KOPT-K1 (cell line): ENCODE measurements around the gene ZNF280A.

Source experiments
- H3K27ac ChIP-seq: fragments of 200-600 bp; sonication (generic); 2 replicates; pipeline ENCODE4 v1.5.1; 2016; ENCODE audit warnings: antibody characterized with exemption, mild to moderate bottlenecking, low read depth, low read length; ENCODE audit not compliant: poor library complexity, severe bottlenecking
- H3K36me3 ChIP-seq: fragments of 200-600 bp; sonication (generic); 2 replicates; pipeline ENCODE4 v1.5.1; 2017; ENCODE audit warnings: antibody characterized with exemption, mild to moderate bottlenecking, low read length, moderate library complexity; ENCODE audit not compliant: insufficient read depth
- H3K9me3 ChIP-seq: fragments of 200-600 bp; sonication (generic); 2 replicates; pipeline ENCODE4 v1.5.1; 2017; ENCODE audit warnings: antibody characterized with exemption, low read length, mild to moderate bottlenecking; ENCODE audit not compliant: insufficient read depth, poor library complexity, severe bottlenecking

Gene ZNF280A, protein sequence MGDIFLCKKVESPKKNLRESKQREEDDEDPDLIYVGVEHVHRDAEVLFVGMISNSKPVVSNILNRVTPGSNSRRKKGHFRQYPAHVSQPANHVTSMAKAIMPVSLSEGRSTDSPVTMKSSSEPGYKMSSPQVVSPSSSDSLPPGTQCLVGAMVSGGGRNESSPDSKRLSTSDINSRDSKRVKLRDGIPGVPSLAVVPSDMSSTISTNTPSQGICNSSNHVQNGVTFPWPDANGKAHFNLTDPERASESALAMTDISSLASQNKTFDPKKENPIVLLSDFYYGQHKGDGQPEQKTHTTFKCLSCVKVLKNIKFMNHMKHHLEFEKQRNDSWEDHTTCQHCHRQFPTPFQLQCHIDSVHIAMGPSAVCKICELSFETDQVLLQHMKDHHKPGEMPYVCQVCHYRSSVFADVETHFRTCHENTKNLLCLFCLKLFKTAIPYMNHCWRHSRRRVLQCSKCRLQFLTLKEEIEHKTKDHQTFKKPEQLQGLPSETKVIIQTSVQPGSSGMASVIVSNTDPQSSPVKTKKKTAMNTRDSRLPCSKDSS

DNA sequence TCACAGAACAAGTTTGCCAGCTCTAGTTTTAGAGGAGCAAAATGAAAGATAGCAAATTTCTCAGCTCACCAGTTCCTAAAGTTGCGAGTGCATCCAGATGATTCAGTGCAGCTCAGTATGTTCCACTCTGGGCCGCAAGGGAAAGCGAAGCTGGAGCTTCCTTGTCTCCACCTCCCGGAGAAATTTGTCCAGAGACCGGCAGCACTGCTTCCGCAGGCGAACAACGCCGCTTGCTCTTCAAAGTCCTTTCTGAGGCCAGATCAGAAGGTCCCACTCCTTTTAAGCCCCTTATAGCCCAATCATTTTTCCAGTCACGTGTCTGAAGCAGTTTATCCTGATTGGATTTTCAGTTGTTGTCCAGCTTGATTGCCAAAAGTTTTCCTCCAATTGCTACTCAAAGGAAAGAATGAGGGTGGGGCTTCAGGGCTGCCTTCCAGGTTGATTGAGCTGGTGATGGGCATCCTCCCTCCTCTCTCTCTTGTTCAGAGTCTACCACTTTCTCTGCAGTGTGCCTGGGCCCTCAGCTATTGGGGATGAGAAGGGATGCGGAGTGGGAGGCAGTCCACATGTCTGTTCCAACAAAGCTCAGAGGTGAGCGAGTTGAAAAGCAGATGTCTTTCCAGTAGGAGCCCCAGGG lies at the start of gene ZNF280A:
Gene ZNF280A (minus strand): TSS at position 251 of the 637 bp plus-strand sequence. CDS start 4,640 bp downstream, outside the sequence.
- H3K27ac ChIP-seq: no peak within 1 kb of the TSS
- H3K36me3 ChIP-seq: no peaks in the 10 kb centered on the region
- no peaks in the 10 kb centered on the region for H3K9me3 ChIP-seq

DNA sequence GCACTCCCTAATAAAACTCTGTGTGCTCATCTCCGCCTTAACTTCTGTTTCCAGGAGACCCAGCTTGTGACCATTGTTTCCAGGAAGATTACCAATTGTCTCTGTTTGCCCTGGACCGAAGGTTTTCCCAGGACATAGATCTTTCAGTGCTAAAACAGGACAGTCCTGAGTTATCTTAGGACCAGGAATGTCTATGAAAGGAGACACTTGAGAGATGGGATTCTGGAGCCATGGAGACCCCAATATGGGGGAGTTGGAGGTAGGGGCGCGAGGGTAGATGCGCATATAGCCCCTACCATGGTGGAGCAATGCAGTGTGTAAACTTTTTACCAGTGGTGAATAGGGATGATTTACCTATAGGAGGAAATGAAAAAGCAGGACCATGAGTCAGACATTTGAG lies 49.1 kb upstream of the ZNF280A start:
- no peak overlapping the region for H3K27ac ChIP-seq
- H3K36me3 ChIP-seq: no peaks in the 10 kb centered on the region
- H3K9me3 ChIP-seq: no peaks in the 10 kb centered on the region

DNA sequence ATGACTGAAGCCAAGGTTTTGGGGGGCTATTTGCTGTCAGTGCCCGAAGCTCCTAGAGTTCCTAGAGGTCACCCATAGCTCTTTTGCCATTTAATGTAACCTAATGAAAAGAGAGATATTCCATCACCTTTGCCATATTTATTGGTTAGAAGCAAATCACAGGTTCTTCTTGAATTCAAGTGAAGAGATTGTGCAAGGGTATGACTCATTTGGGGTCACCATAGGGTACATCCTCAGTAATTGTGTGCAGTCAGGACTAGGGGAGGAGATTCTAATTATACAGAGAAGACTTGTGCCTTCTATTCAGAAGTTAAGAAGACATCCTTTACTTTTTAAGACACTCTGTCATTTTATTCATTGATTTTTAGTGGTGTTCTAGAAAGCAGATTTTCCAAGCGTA lies 45.9 kb upstream of the ZNF280A start:
- H3K36me3 ChIP-seq: no peaks in the 10 kb centered on the region

DNA sequence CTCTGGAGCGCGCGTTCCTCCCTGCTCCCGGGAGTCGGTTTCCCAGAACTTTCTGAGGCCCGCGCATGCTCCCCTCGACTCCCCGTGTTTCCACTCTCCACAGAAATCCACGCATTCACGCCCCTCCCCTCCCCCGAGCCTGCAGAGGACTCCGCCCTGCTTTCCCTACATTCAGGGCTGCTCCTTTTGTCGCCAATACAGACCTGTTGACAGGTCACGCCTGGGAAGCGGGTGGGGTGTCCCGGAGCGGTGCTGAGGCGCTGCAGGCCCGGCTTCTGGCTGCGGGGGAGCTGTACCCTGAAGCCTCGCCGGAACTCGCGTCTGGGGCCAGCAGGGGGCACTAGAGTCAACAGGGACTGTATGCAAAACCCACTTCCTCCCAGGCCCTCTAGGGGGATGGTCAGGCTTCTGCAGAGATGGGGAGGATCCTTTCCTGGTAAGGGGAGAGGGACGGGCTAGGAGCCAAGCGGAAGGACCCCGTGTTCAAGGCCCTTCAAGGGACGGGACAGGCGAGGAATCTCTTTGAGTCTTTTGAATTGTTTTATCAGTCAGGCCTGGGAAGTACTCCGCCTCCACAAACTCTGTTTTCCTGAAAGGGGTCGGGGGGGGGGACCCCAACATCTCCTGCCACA lies 39.0 kb upstream of the ZNF280A start, which contains the start of gene PRAME:
Gene PRAME (minus strand): TSS at position 294 of the 632 bp plus-strand sequence. CDS start 2,433 bp downstream, outside the sequence.
- Histone ChIP-seq H3K9me3 (no peaks in the 10 kb centered on the region), H3K27ac (no peak within 1 kb of the TSS), H3K36me3 (no peaks in the 10 kb centered on the region)

More for the DNA sequence above, 45.9 kb upstream of the ZNF280A start:
- no peak overlapping the region for H3K27ac ChIP-seq
- H3K9me3 ChIP-seq: no peaks in the 10 kb centered on the region

DNA sequence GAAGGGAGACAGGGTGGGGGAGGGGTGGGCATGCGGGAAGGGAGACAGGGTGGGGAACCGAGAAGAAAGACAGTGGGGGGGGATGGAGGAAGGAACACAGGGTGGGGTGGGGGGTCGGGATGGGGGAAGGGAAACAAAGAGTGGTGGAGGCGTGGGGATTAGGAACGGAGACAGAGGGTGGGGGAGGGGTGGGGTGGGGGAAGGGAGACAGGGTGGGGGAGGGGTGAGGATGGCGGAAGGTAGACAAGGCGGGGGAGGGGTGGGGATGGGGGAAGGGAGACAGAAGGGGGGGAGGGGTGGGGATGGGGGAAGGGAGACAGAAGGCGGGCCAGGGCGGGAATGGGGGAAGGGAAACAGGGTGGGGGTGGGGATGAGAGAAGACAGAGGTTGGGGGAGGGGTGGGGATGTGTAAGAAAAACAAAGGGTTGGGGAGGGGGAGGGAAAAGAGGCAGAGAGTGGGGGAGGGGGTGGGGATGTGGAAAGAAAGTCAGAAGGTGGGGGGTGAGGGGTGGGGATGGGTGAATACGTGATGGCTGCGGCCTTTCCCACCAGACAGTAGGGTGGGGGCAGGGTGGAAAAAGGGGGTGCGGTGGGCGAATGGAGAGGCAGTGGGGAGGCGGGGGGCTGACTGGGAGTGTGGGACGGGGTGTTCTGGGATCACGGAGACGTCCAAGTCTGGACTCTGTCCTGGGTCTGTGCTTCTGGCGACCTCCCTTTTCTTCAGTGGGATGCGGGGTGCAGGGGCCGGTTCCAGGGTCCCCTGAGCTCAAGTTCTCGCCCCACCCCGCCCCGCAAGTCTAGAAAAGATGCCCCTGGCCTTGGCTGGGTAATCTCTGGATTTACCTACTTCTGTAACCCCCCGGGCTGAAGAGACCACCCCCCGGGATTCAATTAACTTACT lies 38.3 kb upstream of the ZNF280A start:
- H3K27ac ChIP-seq: no peak overlapping the region

DNA sequence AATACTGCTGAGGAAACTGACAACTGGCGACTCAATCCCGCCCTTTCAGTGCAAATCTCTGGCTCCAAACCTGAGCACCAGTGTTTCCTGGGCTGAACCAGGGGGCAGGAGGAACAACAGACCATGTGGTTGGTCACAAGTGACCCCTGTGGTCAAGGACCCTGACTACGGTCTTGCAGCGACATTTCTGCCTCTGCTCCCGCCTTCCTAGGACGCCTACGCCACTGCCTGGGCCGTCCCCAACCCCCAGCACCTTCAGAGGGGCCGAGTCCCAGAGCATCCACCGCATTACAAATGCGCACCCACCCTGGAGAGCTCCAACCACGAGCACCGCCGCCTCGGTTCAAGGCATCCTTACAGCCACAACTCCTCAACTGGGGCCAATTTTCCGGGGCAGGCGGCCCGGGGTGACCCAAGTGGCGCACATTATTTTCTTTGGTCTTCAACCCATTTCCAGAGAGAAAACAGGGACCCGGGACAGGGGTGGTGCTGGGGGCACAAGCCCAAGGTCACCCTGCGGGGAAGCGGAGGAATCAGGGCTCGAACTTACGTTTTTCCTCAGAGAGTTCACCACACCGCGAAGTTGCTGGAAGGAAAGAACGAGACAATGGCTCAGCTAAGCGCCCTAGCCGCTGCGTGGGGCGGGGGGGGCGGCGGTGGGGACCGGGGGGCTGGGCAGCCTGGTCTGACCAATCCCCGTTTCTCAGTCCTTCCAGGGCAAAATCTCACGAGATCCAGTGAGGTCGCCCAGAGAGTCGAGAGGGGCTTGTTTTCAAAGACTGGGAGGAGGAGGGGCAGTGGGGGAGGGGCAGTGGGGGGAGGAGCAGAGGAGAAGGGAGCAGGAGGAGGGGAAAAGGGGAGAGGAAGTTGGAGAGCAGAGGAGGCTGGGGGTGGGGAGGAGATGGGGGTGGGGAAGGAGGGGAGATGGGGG lies 37.2 kb upstream of the ZNF280A start:
- H3K36me3 ChIP-seq: no peaks in the 10 kb centered on the region
- no peaks in the 10 kb centered on the region for H3K9me3 ChIP-seq
- H3K27ac ChIP-seq: no peak overlapping the region

More for the DNA sequence above, 38.3 kb upstream of the ZNF280A start:
- no peaks in the 10 kb centered on the region for H3K9me3 ChIP-seq
- H3K36me3 ChIP-seq: no peaks in the 10 kb centered on the region

DNA sequence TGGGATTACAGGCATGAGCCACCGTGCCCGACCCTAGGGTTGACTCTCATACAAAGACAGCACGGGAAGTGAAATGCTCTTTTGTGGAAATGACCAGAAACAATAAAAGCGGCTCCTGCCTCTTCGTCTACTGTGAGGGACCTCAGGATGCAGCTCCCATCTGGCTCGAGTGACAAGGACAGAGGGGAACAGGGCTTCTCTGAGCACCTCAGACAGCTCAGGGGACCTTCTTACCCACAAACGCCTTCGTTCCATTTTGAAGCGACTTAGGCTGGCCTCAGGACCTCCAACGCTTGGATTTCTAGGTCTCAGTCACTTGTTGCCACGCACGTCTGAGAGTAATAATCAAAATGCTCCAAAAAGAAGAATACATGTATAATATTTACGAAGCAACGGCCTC lies 36.5 kb upstream of the ZNF280A start:
- Histone ChIP-seq H3K27ac (no peak overlapping the region), H3K36me3 (no peaks in the 10 kb centered on the region), H3K9me3 (no peaks in the 10 kb centered on the region)

DNA sequence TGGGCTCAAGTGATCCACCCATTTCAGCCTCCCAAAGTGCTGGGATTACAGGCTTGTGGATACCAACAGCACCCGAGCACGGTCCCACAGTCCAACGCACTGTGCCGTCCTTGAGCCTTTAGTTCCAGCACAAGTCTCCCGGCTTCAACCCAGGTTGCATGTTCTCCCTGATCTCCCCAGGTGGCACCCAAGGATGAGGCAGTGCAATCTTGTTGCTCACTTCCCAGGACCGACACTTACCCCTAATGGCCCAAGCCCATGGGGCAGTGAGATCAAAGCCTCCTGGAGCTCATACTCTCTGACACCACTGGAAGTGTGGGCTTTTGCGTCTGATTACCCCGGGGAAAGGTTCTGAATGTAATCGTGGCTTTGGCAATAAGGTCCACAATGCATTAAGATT lies 35.5 kb upstream of the ZNF280A start:
- Histone ChIP-seq H3K9me3 (no peaks in the 10 kb centered on the region), H3K27ac (no peak overlapping the region), H3K36me3 (no peaks in the 10 kb centered on the region)

DNA sequence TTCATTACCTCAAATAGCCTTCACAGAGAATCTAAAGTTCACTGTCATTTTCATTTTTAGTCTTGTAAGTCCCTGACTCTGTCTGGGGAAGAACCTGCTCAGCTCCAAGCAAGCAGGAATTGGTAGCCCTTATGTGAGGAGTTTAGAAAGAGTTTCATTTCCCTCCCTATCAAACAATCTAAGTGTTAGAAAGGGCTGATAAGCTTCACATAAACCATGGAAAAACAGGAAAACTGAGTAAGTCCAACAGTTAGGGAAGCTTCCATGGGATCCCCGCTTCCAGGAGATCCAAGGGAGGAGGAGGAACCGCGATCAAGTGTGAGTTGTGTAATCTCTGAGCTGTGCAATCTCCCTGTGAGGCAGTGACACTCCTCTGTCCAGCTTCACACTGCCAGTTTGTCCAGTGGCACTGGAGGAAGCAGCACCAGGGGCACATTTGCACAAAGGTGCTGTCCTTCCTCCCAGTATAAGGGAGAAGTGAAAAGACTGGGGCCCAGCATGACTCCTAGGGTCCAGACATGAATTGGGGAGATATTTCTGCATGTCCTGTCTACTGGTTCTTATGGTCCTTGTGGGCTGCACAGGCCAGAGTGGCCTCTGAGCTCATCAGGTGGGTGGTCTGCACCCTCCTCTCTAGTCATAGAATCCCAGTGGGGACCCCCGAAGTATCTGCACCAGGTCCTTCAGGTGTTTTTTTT lies 34.7 kb upstream of the ZNF280A start:
- Histone ChIP-seq H3K27ac (no peak overlapping the region), H3K36me3 (no peaks in the 10 kb centered on the region), H3K9me3 (no peaks in the 10 kb centered on the region)

DNA sequence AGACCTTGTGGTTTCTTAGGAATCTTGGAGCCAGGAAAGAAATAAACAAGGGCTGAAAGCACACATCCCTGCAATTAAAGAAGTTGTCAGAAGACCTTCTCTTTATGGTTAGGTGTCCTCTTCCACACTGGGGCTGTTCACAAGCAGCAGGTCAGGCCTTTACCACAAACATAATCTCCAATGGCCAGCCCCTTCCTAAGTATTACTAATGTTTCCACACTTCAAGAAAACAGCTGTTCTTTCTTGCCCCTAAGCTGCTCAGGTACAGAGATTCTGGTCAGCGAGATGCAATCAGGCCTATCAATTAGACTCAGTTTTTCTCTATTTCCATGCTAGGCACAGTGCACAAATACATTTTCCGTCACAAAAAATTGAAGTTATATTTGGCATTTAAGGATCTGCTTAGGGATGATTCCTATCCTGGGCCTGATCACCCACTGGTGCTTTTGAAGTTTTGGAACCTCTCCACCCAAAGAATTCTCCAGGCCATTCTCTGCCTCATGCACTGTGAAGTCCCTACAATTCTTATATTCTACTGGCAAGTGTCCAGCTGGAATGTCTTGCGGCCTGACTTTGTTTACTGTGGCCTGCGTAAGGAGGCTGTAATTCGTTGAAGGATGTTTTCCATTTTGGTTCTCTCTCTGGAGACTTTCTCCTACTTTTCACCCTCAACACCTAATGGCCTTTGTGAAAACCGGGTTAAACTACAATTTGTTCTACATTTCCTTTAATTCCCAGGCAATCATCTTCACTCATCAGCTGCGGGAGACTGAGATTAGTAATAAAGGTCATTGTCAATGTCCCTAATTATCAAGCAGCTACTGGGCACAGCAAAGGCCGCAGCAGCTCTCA lies 33.9 kb upstream of the ZNF280A start:
- Histone ChIP-seq H3K9me3 (no peaks in the 10 kb centered on the region), H3K27ac (no peak overlapping the region), H3K36me3 (no peaks in the 10 kb centered on the region)

DNA sequence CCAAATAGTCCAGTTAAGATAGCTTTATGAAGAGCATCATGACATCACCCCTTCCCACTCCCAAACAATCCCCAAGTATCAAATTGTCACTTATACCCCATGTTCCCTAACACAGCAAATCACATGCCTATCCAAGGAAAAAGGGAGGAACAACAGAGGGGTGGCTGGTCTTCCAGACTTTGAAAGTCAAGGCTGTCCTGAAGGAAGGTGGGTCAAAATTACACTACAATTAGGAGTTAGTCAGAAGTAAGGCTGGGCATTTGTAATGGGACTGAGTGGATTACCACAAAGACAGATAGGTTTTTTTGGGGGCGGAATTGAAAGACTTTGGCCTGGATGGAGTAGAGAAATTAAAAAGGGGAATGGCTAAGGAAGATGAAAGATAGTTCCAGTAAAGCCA lies 33.1 kb upstream of the ZNF280A start:
- Histone ChIP-seq H3K36me3 (no peaks in the 10 kb centered on the region), H3K27ac (no peak overlapping the region), H3K9me3 (no peaks in the 10 kb centered on the region)

DNA sequence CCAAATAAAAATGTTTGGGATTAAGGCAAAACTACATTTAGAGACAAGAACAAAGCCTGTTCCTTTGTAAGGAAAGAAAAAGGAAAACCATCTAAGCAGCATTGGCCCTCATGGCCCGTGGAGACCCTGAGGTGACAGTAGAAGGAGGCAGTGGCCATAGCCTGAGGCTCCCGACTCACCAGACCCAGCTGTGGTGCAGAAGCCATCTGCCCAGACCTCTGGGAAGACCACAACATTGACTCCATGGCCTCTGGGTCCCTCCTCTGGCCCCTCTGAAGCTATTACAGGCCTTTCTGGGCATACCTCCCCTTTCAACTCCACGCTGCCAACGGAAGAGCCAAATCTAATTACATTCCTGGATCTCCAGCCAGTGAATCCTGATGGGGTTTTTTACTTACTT lies 32.6 kb upstream of the ZNF280A start:
- Histone ChIP-seq H3K36me3 (no peaks in the 10 kb centered on the region), H3K27ac (no peak overlapping the region), H3K9me3 (no peaks in the 10 kb centered on the region)
